Measurements from ENCODE around the gene ZNF474.
A peak's percentile ranks its signal among the peaks of the same experiment; 100 is the strongest.
"Not testable (repeated sequence)": the region's sequence is repeated elsewhere in the genome, so short reads cannot be mapped to it uniquely, and the experiment has no call there.

The ZNF474 gene

GRCh38 chr5:122129306-122129705, at the start of gene ZNF474:
TSS of gene ZNF474 (plus strand) at chr5:122129546. CDS start at chr5:122151991, 22,445 bp downstream.
- peak; percentile 96 for DNase-seq

- DNase-seq = no peak
Observed at GRCh38 chr5:122081541-122081940, 47.8 kb upstream of the ZNF474 start.

- no peak for DNase-seq
Observed at GRCh38 chr5:122083535-122083934, 45.8 kb upstream of the ZNF474 start.

DNA sequence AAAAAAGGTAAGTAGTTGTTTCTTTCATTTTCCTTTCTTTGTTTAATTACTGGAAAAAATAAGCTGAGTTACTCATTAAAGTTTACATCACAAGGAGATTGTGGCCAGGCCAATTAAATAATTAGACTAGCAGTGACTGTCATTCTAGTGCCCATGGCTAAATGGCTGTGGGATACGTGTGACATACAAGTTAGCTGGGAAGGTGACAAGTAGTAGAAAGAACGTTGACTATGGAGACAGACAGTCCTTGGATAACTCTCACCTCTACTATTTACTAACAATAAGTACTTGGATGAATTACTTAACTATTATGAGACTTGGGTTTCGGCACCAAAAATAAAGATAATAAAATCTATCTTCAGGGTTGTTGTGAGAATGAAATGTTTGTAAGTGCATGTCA, 44.3 kb upstream of the ZNF474 start:
- DNase-seq = no peak

DNA sequence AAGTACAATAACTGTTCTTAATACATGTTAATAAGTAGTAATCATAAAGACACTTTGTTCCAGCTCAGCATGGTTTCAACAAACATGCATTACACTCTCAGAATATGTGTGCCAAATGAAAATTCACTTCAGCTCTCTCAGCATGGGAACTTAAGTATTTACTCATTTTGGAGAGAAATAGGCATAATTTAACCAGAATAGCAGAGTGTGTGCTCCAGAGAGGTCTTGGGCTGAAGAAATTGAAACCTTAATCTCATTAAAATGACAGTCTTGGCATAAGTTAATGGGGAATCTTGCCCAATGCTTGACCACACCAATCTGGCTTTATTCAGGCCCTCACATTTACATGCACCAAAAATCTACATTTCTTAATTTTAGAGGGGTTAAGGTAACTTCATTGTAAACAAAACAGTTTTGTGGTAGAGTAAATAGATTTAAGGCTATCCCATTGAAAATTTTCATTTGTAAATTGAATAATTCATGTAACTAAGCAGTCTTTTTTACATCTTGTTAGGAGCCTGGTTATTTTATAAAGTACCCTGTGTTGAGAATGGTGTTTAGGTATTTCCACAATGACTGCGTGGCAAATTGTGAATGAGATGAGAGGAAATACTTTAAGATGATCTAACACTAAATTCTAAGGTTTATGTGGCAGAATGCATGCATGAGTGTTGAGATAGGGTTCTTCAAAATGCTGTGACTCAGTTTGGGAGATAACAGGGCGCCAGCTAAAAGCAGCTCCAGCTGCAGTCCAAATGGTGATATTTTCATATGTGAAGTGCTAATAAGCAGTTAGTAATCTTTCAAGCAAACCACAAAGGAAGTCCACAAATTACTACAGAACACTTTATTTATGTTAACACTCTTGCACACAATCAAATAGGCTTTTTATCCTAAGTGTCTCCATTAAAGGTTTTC, 40.0 kb upstream of the ZNF474 start:
- no peak for DNase-seq

GRCh38 chr5:122091936-122092600, 37.3 kb upstream of the ZNF474 start:
- DNase-seq = no peak

DNA sequence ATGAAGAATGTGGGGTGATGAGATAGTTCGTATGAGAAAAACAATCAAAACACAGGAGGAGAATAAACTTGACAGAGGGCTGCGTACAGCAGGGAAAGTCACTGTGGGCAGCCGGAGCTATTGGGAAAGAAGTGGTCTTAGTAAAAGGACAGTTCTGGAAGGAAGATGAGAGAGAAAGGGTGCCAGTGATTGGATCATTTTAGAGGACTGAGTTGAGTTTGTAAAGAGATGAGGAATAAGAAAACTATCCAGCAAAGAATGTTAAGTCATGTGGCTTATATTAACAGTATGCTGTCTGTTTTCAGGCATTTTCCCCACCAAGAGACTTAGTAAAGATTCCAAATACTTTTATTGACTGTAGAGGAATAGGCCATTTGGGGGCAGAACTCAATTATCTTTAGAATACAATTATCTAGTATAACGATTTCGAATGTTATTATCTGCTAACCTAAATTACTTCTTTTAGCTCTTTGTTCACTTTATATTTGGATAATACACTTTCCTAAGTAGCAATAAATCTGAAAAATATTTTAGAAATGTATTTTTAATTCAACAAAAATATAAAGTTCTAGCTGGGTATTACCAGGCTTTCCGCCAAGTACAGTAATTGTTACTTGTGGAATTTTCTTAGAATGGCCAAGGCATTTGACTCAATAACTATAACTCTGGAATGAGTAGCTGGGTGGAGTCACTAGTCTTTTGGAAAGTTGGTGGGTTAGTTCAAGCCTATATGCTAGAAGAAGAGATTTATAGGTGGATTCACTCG, 35.7 kb upstream of the ZNF474 start:
- no peak for DNase-seq

DNA sequence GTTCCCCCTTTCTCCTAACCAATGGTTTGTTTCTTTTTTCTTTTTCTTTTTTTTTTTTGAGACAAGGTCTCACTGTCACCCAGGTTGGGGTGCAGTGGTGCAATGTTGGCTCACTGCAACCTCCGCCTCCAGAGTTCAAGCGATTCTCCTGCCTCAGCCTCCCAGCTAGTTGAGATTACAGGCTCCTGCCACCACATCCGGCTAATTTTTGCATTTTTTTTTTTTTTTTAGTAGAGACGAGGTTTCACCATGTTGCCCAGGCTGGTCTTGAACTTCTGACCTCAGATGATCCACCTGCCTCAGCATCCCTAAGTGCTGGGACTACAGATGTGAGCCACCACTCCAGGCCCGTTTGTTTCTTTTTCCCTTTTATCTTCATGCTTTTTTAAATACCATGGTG, 35.1 kb upstream of the ZNF474 start:
- not testable (repeated sequence) for DNase-seq

- DNase-seq = no peak
Observed at GRCh38 chr5:122095158-122095557, 34.2 kb upstream of the ZNF474 start.

DNA sequence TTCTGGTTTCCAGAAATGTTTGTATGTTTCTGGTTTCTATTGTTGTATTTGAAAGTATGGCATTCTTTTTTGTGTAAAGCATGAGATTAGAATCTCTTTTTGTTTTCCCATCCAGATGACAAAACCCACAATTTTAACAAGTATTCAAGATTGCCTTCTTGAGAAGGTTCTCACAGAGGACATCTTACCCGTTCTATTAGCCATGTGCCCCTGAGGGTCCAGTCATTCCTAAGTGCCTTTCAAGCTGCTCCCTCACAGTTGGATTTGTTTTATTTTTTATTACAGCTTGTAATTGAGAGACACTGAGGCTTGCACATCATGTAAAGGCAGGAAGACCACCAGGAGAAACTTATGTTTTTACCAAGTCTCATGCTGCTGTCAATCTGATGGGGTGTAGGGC, 32.0 kb upstream of the ZNF474 start:
- DNase-seq = no peak

DNA sequence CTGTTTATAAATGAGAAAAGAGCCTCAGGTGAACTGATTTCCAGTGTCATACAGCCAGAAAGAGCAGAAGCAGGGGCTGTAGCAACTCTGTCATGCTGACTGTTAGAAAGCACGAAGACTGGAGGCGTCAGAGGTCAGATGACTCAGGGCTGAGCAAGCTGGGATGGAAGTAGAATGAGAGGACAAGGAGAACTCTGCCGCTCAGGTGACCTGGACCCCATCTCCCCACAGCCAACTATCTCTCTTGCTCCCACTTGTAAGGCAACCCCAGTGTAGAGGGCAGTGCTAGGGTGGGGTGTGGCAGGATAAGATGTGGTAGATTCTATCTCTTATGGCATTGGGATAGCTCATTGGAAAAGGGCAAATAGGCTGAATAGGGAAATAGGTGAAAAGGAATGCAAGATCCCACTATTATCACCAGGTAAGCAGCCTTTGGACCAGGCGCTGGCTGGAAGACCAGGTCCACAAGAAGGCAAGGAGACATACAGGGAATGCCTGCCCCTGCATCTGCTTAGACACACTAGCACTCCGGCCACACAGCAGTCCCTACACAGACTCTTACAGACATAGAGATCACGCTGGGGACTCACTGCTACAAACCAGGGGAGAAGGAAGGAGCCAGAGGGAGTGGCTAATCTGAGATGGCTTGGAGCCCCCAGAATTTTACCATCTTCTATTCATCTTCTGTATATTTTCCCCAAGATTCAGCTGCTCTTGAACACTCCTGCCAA, 30.1 kb upstream of the ZNF474 start:
- peak; percentile 84 for DNase-seq

DNA sequence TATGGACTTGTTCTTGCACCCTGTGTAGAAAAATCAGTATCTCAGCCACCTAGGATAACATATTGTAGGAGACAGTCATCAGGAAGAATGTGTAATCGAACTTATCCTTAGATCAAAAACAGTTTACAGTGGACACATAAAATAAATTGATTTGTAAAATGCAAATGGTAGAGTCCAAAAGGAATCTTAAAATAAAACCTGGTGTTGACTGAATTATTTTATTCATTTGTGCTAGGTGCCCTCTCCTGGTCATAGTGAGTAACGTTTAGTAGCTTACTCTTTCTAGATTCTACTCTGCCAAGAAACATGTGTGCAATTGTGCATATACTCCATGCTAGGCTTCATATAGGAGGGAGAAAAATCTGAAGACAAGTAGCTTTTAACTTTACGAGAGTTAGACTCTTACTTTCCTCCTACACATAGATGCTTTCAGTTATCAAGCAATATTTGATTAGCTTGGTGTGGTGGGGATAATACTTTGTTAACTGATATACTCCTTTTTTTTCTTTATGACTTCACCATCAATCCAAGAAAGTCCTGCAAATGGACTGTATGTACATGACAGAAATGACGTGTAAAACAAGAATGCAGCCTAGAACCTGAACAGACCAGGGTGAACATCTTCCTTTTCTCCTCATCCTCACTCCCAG, 27.6 kb upstream of the ZNF474 start:
- DNase-seq = no peak

DNA sequence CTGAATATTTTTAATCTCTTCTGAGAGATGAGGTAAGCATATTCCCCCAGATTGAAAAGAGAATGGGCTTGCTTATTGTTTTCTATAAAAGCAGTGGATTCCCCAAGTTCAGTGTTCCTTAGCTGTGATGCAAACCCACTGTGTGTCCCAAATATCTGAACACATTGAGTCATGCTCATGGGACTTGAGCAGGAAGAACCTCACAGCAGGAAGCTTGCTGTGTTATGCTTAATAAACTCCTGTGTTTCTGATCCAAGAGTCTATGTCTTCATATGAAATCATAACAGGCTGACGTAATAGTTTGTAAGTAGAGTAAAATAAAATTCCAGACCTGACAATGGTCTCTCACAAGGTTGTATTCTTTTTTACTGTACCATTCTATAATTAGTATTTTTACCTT, 26.5 kb upstream of the ZNF474 start:
- no peak for DNase-seq

GRCh38 chr5:122105909-122106308, 23.4 kb upstream of the ZNF474 start:
- no peak for DNase-seq

- no peak for DNase-seq
Observed at GRCh38 chr5:122107016-122107415, 22.3 kb upstream of the ZNF474 start.

DNA sequence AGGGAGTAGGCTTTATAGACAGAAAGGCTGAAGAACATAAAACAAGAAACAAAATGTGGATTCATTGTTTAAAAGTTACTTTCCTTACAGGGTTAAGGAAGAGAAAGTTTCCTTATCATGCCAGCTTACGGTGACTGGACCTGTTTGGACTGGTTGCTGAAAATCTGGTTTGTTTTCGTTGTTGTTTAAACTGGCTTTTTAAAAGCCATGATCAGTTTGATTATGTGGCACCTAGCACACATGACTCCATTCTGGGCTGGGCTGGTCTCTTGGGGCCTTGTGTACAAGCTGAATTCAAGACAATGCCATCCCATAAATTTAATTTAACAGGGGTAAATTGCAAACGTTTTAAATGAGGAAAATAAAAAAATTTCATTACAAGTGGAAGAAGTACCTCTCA, 18.4 kb upstream of the ZNF474 start:
- no peak for DNase-seq

DNA sequence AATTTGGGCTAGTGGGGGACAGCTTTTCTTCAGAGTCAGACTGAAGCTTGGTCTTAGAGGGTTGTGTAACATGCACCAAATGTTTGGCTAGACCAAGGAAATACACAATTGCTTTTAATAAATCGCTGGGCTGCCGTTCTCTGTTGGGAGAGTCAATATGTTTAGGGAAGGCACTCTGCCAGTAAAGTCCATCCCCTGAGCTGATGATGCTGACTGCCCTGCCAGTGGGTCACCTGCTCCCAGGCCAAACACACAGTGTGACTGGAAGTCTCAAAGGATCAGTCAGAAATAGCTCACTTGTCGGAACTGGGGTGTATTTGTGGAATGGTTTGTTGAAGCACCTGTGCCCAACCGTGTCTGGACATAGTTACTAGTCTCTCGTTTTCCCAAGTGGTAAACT, 17.9 kb upstream of the ZNF474 start:
- no peak for DNase-seq

DNA sequence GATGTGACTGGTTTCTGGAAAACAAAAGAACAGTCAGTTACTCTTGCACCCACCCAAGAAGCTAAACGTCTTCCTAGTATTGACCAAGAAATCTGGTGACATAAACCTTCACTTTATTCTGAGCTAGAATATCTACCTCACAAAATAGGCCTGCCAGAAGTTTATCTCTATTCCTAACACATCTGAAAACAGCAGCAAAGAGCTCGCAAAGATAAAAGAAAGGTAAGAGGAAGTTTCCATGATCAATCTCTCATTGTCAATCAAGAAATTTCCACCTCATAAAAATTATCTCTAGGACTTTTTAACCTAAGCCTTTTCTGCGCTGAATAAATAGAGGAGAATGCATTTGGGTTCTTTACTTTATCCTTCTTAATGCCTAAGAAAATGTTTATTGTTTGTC, 17.3 kb upstream of the ZNF474 start:
- no peak for DNase-seq

- no peak for DNase-seq
Observed at GRCh38 chr5:122112733-122113558, 16.4 kb upstream of the ZNF474 start.

DNA sequence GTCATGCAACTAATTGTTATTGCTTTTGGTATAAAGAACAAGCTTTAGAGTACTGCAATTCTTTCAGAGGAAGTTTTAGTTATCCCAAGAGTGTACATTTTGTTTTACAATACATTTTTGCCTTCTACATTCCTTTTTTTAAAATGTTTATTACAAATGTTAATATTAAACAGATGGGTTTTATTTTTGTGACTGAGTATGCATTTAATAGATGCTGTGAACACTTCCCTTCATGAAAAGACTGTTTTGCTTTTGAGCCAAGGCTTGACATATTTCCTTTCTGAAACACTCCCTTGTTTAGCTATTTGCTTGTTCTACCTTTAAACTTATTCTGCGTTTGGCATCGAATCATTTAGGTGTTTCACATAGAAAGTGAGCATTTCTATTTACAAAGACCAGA, 14.8 kb upstream of the ZNF474 start:
- no peak for DNase-seq

DNA sequence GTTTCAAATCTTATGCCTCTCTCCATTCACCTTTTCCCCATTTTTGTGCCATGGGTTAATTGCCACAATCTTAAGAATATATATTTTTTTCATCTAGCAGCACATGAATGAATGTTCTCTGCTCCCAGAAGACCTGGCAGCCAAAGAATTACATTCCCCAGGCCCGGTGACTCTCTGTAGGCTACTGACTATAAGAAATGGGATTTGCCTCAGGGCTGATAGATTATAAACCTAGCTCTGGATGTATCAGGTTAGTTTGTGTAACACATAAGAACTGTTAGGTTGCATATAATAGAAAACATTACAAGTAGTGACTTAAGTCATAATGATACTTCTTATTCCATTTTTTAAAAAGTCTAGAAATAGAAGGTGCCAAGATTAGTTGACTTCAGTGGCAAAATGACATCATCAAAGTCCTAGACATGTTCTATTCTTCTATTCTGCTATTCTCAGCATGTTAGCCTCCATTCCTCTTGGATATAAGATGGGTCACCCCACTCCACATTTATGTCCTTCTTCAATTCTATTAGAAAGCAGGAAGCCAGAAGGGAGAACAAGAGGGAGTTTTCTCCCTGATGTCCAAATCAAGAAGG, 10.9 kb upstream of the ZNF474 start:
- DNase-seq = no peak
